Retina (tissue), 1 donor: ENCODE results near the gene SDHA.
"Not testable (repeated sequence)": the region's sequence is repeated elsewhere in the genome, so short reads cannot be mapped to it uniquely, and the experiment has no call there.

Source experiments
- DNase-seq: peaks from one replicate; pipeline ENCODE4 v3.0.0-alpha.2; 2016

Gene SDHA

DNA sequence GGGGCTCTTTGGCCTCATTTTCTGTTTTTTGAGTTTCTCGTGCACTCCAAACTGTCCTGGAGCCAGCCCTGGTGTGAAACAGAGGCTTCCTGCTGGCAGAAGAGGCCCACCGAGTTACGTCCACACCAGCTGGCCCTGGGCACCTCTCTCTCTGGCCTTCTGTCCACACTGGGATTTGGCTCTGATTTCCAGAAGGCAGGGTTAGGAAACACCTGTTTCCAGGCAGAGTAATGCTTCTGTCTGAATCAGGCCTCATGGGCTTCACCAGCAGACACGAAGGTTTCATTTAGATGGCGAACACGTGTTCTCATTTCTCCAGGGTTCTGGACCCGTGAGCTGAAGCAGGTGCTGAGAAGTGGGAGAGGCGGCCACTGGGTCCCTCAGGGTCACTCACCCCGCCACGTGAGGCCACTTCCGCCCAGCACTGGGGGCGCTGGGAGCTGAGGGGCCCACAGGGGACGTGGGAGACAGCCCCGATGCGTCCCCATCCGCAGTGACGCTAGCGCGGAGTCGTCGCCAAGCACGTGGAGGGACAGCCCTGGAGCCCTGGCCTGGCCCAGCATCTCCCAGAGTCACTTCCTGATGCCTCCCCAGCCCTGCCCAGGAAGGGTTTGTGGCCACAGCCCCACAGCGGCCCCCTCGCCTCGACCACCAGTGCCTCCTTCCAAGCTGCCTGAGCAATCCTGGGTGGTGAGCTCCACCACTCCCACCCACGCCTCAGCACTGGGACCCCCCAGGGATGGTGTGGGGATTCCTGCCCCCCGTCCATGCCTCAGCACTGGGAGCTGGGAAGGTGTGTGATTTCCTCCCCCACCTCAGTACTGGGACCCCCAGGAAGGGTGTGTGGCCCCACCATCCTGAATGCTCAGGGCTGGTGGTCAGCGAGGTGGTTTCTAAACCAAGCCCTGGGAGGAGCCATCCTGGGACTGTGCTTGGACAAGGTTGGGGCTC, 31.8 kb upstream of the SDHA start:
- DNase-seq, result no peak

- no peak for DNase-seq
Observed at GRCh38 chr5:187042-187431, 31.1 kb upstream of the SDHA start.

DNA sequence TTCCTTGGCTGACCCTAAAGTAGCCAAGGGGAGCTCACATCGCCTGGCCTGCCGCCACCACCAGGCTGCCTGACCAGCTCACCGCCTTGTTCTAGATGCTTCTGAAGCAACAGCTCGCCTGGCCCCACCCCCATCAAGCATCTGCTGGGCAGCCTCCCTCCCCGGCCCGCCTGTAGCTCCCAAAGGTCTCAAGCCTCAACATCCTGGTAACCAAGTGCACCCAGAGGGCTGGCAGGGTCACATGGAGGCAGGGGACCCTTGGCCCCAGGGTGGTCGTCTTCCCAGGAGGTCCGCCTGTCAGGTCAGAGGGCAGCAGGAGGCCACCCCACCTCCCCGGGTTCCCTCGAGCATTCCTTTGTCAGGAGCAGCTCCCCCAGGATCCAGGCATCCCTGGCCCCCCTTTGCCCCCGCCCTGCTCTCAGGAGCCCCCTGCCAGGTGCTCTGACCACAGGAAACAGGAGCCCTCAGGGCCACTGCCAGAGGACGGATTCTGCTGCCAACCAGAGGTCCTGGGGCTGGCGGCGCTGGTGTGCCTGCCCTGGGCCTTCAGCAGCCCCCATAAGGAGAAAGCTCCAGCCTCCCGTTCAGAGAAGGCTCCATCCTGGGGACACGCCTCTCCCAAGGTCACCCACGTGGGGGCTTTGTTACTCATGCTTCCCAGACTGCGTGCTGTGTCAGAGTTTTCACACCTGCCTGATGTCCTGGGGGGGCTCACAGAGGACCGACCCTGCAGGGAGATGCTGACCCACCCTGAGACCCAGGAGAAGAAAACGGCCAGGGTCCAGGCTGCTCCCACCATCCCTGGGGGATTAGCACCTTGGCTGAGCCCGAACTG, 30.3 kb upstream of the SDHA start:
- no peak for DNase-seq

DNA sequence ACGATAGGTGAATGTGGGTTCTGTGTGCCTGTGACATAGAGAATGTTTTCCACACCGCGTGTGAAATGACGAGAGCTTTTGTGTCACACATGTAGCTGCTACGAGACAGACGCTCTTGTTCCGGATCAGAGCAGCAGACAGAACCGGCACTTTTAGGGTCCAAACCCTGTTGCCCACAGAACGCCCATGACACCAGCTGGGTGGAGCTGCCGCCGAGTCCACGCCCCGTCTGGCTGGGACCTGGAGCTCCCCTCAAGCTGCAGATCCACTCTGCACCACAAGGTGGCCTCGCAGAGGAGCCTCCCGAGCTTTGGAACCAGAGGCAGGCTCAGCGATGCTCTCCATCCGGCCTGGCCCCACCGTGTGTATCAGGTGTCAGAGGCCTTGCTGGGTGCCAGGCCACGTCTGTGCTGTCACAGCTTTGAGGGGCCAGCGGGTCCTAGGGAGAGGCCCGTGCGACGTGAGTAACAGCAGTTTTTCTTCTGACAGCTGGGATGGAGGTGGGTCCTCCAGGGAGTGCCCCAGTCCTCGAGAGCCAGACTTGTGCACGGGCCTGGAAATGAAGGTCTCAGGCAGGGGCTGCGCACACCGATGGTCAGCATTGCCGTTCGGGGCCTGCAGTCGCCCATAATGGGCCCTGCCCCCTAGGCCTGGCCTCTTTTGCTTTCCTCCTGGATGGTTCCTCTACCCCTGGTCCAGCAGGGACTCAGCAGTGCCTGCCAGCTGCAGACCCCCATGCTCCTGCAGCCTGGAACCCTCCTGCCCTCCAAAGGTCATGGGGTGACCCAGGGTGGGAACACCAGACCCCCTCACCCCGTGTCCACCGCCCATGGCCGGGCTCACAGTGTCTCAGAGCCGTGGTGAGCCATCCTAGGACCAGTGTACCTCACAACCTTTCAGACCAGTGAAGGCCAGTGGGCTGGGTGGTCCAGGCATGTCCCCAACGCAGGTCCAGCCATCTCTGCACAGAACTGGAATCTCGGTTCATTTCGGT, 29.3 kb upstream of the SDHA start:
- DNase-seq, result peak; percentile 92

DNA sequence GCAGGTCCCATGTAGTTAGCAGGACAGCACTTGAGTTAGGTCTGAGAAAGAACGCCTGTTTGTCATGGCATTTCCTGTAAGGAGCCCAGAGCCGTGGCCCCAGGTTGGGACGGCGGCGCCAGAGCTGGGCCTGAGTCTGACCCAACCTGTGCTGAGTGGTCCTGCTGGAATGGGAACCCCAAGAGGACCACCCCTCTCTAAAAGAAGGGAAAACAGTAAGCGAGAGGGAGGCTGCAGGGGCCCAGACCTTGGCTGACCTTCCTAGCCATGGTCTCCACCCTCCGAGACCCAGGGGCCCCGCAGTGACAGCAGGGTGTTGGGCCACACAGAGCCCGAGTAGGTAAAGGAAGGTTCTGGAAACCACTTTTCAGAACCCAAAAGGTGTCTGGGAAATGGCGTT, 28.6 kb upstream of the SDHA start:
- no peak for DNase-seq

DNA sequence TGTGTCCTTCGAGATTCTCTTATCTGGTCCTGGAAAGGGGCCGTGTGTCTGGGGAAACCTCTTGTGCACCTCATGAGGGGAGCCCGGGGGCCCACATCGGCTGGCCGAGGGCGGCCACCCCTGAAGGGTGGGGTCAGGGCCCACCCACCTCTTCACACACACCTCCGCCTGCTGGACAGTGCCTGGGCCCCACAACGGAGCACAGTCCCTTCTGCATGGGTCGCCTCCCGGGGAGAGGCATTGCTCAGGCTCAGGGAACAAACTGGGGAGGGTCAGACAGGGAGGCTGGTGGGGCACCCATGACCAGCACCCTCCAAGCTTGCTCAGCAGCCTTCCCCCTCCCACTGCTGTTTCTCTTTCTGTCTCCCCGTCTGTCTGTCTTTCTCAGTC, 28.1 kb upstream of the SDHA start:
- no peak for DNase-seq

DNA sequence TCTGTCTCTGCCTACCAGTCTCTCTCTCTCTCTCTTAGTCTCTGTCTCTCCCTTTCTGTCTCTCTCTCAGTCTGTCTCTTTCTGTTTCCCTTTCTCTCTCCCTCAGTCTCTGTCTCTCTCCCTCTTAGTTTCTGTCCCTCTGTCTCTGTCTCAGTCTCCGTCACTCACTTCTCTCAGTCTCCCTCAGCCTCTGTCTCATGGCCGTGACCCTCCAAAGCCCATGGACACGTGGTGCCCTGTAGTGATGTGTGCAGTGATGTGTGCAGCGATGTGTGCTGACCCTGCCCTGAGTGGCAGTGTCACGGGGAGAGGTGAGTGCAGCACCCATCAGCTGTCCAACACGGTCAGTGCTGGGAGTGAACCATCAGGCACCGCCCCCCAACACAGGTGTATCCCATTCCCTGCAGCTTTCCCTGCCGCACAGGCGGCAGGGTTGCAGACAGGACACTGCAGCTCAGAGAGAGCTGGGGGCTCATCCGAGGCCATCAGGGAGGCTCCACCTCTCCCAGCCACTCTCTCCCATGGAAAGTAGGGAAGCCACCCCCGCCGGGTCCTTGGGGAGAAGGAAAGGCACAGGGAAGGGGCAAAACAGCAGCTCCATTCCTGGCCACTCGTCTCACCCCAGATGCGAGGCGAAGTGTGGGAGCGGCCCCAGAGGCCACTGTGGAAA, 27.6 kb upstream of the SDHA start:
- DNase-seq, result peak; percentile 56

- peak; percentile 73 for DNase-seq
Observed at GRCh38 chr5:191036-191948, 26.8 kb upstream of the SDHA start, which contains the start of gene LRRC14B. TSS of gene LRRC14B (plus strand) at chr5:191495. CDS start at chr5:191539, 44 bp downstream.

DNA sequence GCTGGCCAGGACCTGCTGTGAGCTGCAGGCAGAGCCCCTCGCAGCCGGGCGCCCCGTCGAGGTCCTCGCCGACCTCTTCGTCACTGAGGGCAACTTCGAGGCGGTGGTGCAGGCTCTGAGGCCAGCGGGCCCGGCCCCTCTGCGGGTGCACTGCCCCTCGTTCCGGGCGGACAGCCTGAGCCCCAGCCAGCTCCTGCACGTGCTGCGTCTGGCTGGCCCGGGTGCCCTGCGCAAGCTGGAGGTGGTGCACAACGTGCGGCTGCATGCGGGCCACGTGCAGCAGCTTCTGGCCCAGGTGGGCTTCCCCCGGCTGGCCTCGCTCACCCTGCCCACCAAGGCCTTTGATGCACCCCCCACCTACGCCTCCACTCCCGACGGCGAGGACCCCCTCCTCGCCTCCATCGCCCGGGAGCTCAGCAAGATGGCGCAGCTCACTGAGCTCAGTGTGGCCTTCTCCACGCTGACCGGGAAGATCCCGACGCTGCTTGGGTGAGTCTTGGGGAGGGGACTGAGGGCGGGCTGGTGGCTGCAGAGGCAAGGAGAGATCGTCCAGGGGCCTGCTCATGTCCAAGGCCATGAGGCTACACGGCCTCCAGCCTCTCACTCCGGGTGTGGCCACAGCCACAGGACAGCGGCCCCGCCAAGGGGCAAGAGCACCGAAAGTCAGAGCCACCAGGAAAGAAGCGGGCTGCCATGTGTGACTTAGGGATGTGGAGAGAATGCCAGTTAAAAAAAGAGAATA, 26.0 kb upstream of the SDHA start:
- DNase-seq, result no peak

DNA sequence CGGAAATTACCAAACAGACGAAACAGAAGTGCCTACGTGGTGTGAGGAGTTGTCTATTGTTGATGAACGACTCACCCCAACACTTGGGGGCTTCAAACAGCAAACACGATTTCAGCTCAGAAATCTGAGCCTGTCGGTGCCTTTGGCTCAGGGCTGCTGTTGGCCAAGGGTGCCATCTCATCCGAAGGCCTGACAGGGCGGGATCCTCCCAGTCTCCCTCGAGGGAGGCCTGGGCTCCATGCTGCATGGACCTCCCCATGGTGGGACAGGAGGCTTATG, 25.5 kb upstream of the SDHA start:
- no peak for DNase-seq

GRCh38 chr5:192970-193831, 24.9 kb upstream of the SDHA start:
- DNase-seq, result no peak

GRCh38 chr5:194102-194501, 24.0 kb upstream of the SDHA start:
- no peak for DNase-seq

DNA sequence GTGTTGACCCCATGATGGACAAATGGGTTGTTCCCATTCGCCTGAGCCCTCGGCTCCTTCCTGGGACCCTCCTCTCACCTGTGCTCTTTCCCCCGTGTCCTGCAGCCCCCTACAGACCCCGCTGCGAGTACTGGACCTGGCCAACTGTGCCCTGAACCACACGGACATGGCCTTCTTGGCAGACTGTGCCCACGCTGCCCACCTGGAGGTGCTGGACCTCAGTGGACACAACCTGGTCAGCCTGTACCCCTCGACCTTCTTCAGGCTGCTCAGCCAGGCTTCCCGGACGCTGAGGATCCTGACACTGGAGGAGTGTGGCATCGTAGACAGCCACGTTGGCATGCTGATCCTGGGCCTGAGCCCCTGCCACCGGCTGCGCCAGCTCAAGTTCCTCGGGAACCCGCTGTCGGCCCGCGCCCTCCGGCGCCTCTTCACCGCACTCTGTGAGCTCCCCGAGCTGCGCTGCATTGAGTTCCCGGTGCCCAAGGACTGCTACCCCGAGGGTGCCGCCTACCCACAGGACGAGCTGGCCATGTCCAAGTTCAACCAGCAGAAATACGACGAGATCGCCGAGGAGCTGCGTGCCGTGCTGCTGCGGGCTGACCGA, 23.4 kb upstream of the SDHA start:
- DNase-seq, result no peak

- DNase-seq, result no peak
Observed at GRCh38 chr5:195401-196160, 22.5 kb upstream of the SDHA start.

DNA sequence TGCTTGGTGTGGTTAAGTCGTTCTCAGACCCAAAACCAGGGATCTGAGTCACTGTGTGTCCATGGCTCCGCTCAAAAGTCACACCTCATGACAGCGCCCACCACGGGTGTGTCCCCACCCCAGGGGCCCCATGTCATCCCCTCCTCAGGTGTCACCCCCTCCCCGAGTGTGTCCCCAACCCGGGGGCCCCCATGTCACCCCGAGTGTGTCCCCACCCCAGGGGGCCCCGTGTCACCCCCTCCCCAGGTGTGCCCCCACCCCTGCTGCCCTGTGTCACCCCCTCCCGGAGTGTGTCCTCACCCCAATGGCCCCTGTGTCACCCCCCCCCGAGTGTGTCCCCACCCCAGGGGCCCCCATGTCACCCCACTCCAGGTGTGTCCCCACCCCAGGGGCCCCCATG, 21.8 kb upstream of the SDHA start:
- no peak for DNase-seq

- not testable (repeated sequence) for DNase-seq
Observed at GRCh38 chr5:197031-197430, 21.1 kb upstream of the SDHA start.

- no peak for DNase-seq
Observed at GRCh38 chr5:197892-198489, 20.1 kb upstream of the SDHA start.
